ENCODE results near the gene MRAP2. TPM values are rescaled to one million over a fixed set of nuclear protein-coding genes. Genes with fewer than 3 reads are reported as not detected.
"Not testable (repeated sequence)": the region's sequence is repeated elsewhere in the genome, so short reads cannot be mapped to it uniquely, and the experiment has no call there.

Gene MRAP2
- total RNA-seq, 3 donors from 2014 or later: not detected

DNA sequence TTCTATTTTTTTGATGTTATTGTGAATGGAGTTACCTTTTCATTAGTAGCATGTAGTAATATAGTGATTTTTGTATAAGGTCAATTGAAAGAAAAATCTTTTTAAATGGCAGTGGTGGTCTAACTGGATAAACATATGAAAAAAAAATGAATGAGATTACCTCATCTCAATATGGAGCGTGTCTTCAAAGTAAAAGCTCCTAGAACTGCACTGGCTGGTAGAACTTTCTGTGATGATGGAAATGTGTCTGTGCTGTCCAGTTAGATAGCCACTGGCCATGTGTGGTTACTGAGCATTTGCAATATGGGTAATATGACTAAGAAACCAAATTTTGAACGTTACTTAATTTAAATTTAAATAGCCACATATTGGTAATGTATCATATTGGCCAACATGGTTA lies 44.1 kb downstream of the MRAP2 start:
- no peak for DNase-seq
- no peak for ATAC-seq
- Mint-ChIP-seq H3K27me3 (ENCODE audit: low read depth) (peaks cover 2% of the 10 kb centered on the region), H3K36me3 (ENCODE audit: insufficient read depth) (no peaks in the 10 kb centered on the region), H3K4me3 (no peak overlapping the region), H3K4me1 (ENCODE audit: low read depth) (no peaks in the 10 kb centered on the region), H3K9me3 (no peaks in the 10 kb centered on the region)

DNA sequence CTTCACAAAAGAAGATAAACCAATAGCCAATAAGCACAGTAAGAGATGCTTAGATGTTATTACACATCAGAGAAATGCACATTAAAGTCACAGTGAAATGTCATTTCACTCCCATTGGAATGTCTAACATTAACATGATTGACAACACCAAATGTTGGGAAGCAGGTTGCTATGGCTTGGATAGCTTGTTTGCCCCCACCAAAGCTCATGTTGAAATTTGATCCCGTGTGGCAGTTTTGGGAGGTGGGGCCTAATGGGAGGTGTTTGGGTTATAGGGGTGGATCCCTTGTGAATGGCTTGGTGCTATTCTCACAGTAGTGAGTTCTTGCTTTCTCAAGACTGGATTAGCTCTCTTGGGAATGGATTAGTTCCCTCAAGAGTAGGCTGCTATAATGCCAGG lies 44.8 kb downstream of the MRAP2 start:
- no peak overlapping the region for H3K4me3 Mint-ChIP-seq
- DNase-seq (no peak), ATAC-seq (no peak)
- H3K9me3 Mint-ChIP-seq: no peaks in the 10 kb centered on the region
- H3K27me3 Mint-ChIP-seq (ENCODE audit: low read depth): peaks cover 2% of the 10 kb centered on the region
- H3K4me1 Mint-ChIP-seq (ENCODE audit: low read depth): no peaks in the 10 kb centered on the region
- H3K36me3 Mint-ChIP-seq (ENCODE audit: insufficient read depth): no peaks in the 10 kb centered on the region

DNA sequence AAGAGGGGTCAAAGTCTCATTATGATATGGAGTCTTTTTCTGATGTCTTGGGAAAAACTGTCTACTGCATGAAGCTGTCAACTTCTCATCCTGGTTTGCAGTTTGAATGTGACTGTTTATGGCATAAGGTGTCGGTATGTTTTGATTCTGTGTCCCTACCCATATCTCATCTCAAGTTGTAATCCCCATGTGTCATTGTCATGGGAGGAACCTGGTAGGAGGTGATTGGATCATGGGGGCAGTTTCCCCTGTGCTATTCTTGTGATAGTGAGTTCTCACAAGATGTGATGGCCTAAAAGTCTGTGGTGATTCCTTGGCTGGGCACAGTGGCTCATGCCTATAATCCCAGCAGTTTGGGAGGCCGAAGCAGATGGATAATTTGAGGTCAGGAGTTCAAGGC lies 47.6 kb downstream of the MRAP2 start:
- Mint-ChIP-seq H3K4me1 (ENCODE audit: low read depth) (no peaks in the 10 kb centered on the region), H3K9me3 (no peaks in the 10 kb centered on the region), H3K27me3 (ENCODE audit: low read depth) (no peaks in the 10 kb centered on the region), H3K4me3 (no peak overlapping the region), H3K36me3 (ENCODE audit: insufficient read depth) (no peaks in the 10 kb centered on the region)
- DNase-seq (no peak), ATAC-seq (no peak)

DNA sequence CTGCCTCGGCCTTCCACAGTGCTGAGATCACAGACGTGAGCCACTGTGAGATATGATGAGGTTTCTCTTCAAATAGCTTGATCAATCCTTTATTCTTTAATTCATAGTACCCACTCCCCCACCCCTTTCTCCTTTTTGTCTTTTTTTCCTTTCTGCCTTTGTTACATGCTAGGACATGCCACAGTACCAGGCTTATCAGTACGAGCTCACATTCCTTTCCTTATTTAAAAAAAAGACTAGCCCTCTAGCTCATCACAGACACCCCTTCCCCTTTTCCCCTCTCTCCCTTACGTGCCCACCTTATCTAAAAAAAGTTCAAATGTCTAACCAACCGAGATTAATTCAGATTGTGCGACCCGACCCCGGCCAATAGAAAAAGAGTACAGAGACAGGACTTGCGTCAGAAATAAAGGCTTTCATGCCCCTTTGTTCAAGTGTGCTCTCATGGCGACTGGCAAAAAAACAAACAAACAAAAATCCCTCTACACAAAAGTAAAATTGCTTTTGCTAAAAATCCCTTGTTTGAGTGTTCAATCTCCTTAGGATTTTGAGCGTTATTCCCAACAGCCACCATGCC lies 49.2 kb downstream of the MRAP2 start:
- H3K9me3 Mint-ChIP-seq: no peaks in the 10 kb centered on the region
- DNase-seq (no peak), ATAC-seq (no peak)
- H3K4me3 Mint-ChIP-seq: no peak overlapping the region
- no peaks in the 10 kb centered on the region for H3K4me1 Mint-ChIP-seq (ENCODE audit: low read depth)
- no peaks in the 10 kb centered on the region for H3K36me3 Mint-ChIP-seq (ENCODE audit: insufficient read depth)
- no peaks in the 10 kb centered on the region for H3K27me3 Mint-ChIP-seq (ENCODE audit: low read depth)

DNA sequence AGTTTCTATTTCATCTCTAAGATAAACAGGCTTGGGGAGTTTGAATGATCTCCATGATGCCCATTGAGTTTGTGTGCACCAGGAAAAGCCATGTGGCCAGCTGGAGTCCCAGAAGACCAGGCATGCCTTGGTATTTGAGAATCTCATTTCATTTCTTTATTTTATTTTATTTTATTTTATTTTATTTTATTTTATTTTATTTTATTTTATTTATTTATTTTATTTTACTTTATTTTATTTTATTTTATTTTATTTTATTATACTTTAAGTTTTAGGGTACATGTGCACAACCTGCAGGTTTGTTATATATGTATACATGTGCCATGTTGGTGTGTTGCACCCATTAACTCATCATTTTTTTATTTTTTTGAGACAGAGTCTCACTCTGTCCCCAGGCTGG lies 51.1 kb downstream of the MRAP2 start:
- not testable (repeated sequence) for H3K9me3 Mint-ChIP-seq; H3K4me3 Mint-ChIP-seq; H3K27me3 Mint-ChIP-seq (ENCODE audit: low read depth); DNase-seq; ATAC-seq; H3K36me3 Mint-ChIP-seq (ENCODE audit: insufficient read depth); H3K4me1 Mint-ChIP-seq (ENCODE audit: low read depth)

DNA sequence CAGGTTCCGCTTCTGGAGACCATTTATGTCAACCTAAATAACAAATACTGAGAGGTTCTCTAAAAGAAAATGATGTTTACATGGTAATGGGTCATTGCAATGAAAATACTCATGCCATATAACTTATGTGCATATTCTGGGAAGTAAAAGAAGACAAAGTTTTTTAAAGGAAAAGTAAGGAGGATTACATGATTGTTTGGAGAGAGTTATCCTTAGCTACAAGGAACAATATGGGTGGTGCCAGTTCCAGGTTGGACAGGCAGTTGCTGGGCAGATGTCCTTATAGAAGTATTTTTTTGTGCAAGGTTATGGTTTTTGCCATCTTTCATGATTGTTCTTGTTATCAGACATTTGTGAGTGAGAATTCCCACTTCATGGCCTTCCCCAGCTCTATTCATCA lies 52.5 kb downstream of the MRAP2 start:
- Mint-ChIP-seq H3K4me3 (no peak overlapping the region), H3K9me3 (no peaks in the 10 kb centered on the region), H3K4me1 (ENCODE audit: low read depth) (no peaks in the 10 kb centered on the region), H3K36me3 (ENCODE audit: insufficient read depth) (no peaks in the 10 kb centered on the region), H3K27me3 (ENCODE audit: low read depth) (no peaks in the 10 kb centered on the region)
- DNase-seq: no peak
- ATAC-seq: no peak

DNA sequence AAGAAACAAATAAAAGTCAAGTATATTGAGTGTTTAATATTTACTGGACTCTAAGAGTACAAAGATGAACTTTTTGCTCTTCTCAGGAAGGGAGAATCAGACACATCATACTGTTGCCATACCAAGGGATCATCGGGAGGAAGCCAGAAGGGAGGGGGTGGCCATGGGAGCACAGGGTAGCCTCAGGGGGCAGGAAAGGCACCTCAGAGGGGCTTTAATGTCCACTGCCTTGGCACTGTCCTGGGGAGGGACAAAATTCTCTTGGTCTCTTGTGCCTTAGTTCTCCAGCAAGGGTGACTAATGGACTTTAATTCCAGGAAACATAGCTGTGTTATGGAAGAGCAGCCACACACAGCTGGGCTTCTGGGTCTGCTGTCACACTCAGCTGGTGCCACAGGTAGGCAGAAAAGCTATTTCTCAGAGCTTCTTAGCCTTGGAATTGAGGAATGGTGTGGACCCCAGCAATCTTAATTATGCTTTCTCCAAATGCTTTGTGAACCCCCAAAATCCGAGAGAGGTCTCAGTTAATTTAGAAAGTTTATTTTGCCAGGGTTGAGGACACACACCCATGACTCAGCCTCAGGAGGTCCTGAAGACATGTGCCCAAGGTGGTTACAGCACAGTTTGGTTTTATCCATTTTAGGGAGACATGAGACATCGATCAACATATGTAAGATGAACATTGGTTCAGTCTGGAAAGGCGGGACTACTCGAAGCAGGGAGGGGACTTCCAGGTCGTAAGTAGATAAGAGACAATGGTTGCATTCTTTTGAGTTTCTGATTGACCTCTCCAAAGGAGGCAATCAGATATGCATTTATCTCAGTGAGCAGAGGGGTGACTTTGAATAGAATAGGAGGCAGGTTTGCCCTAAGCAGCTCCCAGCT lies 53.2 kb downstream of the MRAP2 start:
- no peak for DNase-seq
- H3K36me3 Mint-ChIP-seq (ENCODE audit: insufficient read depth): no peaks in the 10 kb centered on the region

DNA sequence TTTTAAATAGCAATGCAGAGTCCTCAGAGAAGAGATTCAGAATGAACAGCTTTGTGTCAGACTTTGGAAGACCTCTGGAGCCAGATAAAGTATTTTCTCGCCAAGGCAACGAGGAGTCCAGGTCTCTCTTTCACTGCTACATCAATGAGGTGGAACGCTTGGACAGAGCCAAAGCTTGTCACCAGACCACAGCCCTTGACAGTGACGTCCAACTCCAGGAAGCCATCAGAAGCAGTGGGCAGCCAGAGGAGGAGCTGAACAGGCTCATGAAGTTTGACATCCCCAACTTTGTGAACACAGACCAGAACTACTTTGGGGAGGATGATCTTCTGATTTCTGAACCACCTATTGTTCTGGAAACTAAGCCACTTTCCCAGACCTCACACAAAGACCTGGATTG lies 55.5 kb downstream of the MRAP2 start:
- Mint-ChIP-seq H3K27me3 (ENCODE audit: low read depth) (no peaks in the 10 kb centered on the region), H3K4me1 (ENCODE audit: low read depth) (no peaks in the 10 kb centered on the region), H3K9me3 (no peaks in the 10 kb centered on the region), H3K36me3 (ENCODE audit: insufficient read depth) (no peaks in the 10 kb centered on the region), H3K4me3 (no peak overlapping the region)
- no peak for DNase-seq
- no peak for ATAC-seq

More for the DNA sequence above, 53.2 kb downstream of the MRAP2 start:
- H3K4me3 Mint-ChIP-seq: no peak overlapping the region
- no peaks in the 10 kb centered on the region for H3K4me1 Mint-ChIP-seq (ENCODE audit: low read depth)
- no peaks in the 10 kb centered on the region for H3K9me3 Mint-ChIP-seq
- H3K27me3 Mint-ChIP-seq (ENCODE audit: low read depth): no peaks in the 10 kb centered on the region
- no peak for ATAC-seq

DNA sequence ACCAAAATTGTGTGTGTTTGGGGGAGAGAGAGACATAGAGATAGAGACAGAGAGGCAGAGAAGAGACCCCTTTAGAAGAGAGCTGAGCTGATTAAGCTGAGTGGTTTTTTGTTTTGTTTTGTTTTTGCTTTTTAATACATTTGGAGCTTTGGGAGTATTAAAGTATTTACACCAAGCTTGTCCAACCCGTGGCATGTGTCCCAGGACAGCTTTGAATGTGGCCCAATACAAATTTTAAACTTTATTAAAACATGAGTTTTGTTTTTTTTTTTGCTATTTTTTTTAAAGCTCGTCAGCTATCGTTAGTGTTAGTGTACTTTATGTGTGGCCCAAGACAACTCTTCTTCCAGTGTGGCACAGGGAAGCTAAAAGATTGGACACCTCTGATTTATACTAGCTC lies 56.0 kb downstream of the MRAP2 start:
- Mint-ChIP-seq H3K4me3 (no peak overlapping the region), H3K9me3 (no peaks in the 10 kb centered on the region), H3K27me3 (ENCODE audit: low read depth) (no peaks in the 10 kb centered on the region), H3K36me3 (ENCODE audit: insufficient read depth) (no peaks in the 10 kb centered on the region), H3K4me1 (ENCODE audit: low read depth) (no peaks in the 10 kb centered on the region)
- no peak for ATAC-seq
- DNase-seq: no peak

DNA sequence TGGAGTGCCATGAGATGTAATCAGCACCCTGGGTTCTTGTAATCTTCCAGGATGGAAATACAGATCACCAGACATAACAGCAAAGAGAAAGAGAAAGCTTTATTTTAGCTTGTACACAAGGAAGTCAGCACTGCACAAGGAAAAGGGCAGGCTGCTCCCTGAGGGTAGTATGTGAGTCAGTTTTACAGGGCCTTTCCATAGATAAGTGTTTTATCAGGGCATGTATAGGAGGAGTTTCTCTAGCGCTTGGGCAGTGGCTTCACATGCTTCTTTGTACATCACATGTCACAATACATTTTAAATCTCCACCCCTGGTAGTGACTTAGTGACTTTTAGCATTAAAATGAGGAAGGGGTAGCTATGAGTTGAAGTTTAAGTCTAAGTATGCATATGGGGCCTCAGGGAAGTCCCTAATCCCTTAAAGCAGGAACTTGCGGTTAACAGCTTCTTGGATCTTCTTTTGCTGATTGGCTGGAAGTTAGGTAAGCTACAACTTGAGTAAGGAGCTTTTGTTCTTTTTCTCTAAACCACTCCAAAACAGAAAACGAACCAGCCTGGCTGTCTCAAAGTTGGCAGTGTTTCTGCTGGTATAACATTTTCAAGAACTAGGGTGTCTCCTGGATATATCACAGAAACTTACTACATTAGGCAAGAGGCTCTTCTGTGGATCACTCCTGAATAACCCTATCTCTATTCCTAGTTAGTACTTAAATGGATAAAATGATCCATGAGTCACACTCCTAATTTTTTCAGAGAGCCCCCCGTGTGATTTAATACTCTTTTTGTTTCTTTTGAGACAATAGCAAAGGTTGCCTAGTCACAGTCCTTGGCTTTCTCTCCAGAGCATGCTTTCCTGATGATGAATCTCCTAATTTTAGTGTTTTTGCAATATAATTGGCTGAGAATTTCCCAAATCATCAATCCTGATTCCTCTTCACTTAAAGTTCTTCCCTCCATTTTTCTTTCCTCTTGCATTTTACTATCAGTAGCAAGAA lies 60.2 kb downstream of the MRAP2 start:
- Mint-ChIP-seq H3K4me3 (no peak overlapping the region), H3K36me3 (ENCODE audit: insufficient read depth) (no peaks in the 10 kb centered on the region), H3K9me3 (no peaks in the 10 kb centered on the region), H3K27me3 (ENCODE audit: low read depth) (no peaks in the 10 kb centered on the region), H3K4me1 (ENCODE audit: low read depth) (no peaks in the 10 kb centered on the region)
- no peak for DNase-seq
- ATAC-seq: no peak

DNA sequence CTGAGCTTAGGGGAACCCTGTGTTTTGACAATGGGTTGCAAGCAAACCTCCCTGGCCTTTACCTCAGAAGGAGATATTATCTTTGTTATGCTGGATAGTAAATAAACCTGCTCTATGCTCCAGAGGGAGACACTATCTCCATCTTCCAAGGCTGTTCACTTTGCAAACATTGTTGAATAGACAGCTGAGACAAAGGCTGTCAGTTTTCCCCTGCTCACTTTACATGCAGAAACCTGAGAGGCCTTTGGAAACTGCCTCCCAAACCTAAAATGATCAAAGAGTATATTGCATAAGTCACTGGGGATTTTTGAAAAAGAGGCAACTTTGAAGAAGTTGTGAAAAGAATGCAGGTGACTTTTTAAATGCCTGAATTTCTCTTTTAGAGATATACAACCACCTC lies 61.6 kb downstream of the MRAP2 start:
- Mint-ChIP-seq H3K9me3 (no peaks in the 10 kb centered on the region), H3K4me3 (no peak overlapping the region), H3K4me1 (ENCODE audit: low read depth) (no peaks in the 10 kb centered on the region), H3K36me3 (ENCODE audit: insufficient read depth) (no peaks in the 10 kb centered on the region), H3K27me3 (ENCODE audit: low read depth) (no peaks in the 10 kb centered on the region)
- ATAC-seq (no peak), DNase-seq (no peak)

DNA sequence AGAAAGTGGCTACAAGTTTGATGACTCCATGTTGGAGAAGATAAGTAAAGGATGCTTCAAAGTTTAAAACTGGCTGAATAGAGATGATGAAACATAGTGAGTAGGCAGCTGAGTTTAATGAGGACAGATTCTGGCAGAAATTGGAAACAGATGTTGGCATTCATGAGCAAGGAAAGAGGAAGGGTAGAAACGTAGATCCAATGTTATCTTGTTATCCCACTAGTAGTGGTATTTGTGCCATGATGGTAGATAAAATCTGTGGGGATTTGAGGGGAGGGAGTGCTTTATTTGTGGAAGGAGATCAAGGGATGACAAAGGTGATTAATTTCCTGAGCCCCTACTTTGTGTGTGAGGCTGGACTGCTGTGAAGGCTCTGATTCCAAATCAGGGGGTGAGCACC lies 69.5 kb downstream of the MRAP2 start:
- no peaks in the 10 kb centered on the region for H3K9me3 Mint-ChIP-seq
- no peaks in the 10 kb centered on the region for H3K36me3 Mint-ChIP-seq (ENCODE audit: insufficient read depth)
- no peak overlapping the region for H3K4me3 Mint-ChIP-seq
- ATAC-seq (no peak), DNase-seq (no peak)
- peaks cover 8% of the 10 kb centered on the region for H3K27me3 Mint-ChIP-seq (ENCODE audit: low read depth)
- no peaks in the 10 kb centered on the region for H3K4me1 Mint-ChIP-seq (ENCODE audit: low read depth)

DNA sequence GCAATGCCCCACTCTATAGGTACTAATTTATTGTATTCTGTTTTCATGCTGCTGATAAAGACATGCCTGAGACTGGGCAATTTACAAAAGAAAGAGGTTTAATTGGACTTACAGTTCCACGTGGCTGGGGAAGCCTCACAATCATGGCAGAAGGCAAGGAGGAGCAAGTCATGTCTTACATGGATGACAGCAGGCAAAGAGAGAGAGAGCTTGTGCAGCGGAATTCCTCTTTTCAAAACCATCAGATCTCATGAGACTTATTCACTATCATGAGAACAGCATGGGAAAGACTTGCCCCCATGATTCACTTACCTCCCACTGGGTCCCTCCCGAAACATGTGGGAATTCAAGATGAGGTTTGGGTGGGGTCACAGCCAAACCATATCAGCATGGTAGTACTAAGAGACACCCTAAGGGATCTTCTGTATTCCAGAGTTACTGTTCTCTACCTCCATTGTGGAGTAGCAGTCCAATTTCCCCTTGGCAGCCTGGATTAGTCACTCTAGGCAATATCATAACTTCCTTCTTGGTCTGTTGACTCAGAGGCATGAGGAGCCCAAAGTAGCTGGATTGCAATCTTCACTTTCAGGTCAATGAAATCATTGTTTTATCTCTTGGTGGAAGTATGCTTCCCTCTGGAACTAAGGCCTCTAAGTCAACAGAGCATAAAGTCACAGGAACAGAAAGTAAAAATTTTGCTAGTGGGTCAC lies 71.8 kb downstream of the MRAP2 start:
- not testable (repeated sequence) for H3K27me3 Mint-ChIP-seq (ENCODE audit: low read depth); H3K36me3 Mint-ChIP-seq (ENCODE audit: insufficient read depth); DNase-seq; H3K4me3 Mint-ChIP-seq; ATAC-seq; H3K9me3 Mint-ChIP-seq; H3K4me1 Mint-ChIP-seq (ENCODE audit: low read depth)

DNA sequence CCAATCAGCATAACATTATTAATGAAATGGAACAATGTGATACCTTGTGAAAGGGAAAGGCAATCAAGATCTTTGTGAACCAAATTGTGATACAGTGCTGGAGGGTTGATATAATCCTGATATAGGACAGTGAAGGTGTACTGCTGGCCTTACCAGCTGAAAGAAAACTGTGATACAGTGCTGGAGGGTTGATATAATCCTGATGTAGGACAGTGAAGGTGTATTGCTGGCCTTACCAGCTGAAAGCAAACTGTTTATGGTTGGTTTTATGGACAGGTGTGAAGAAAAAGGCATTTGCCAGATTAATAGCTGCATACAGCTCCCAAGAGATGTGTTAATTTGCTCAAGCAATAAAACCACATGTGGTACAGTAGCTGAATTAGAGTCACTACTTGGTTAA lies 73.9 kb downstream of the MRAP2 start:
- DNase-seq: no peak
- Mint-ChIP-seq H3K27me3 (ENCODE audit: low read depth) (no peaks in the 10 kb centered on the region), H3K9me3 (no peaks in the 10 kb centered on the region), H3K4me1 (ENCODE audit: low read depth) (no peaks in the 10 kb centered on the region), H3K36me3 (ENCODE audit: insufficient read depth) (no peaks in the 10 kb centered on the region), H3K4me3 (no peak overlapping the region)
- ATAC-seq: no peak
